GM23248 (cell line): ENCODE data around the gene MLNR.

Experiments
- EZH2 ChIP-seq: fragments of 200-600 bp; sonication (generic); IDR thresholded peaks from 2 replicates; pipeline ENCODE4 v1.6.1; 2018; ENCODE audit warnings: antibody characterized with exemption, mild to moderate bottlenecking; ENCODE audit not compliant: insufficient read depth, poor library complexity, severe bottlenecking
- EZH2phosphoT487 ChIP-seq: fragments of 200-600 bp; sonication (generic); IDR thresholded peaks from 2 replicates; pipeline ENCODE4 v1.6.1; 2018; ENCODE audit warnings: antibody characterized with exemption, moderate library complexity, mild to moderate bottlenecking, low read depth; ENCODE audit not compliant: insufficient read depth

- TF ChIP-seq EZH2 (peak; percentile 66), EZH2phosphoT487 (0 out of 2 replicates have a peak, but pooled peaks have one; percentile 45)
These were observed 885 bp downstream of the MLNR start for GRCh38 chr13:49220856-49221589.
